KMS-11 (cell line): ENCODE measurements around the gene TOR1AIP2.

Source experiments
- H2AFZ ChIP-seq: fragments of 200-600 bp; sonication (generic); 2 replicates; pipeline ENCODE4 v1.6.1; 2016; ENCODE audit warnings: antibody characterized with exemption, mixed run types, low read depth
- H3K27ac ChIP-seq: fragments of 200-600 bp; sonication (generic); 2 replicates; pipeline ENCODE4 v1.6.1; 2016; ENCODE audit warnings: mild to moderate bottlenecking, mixed run types
- H3K27me3 ChIP-seq: fragments of 200-600 bp; sonication (generic); 2 replicates; pipeline ENCODE4 v1.6.1; 2017; ENCODE audit warnings: mild to moderate bottlenecking, low read depth, mixed run types, moderate library complexity; ENCODE audit not compliant: insufficient read depth
- H3K36me3 ChIP-seq: fragments of 200-600 bp; sonication (generic); 2 replicates; pipeline ENCODE4 v1.6.1; 2017; ENCODE audit warnings: mild to moderate bottlenecking, mixed run types; ENCODE audit not compliant: insufficient read depth
- H3K4me1 ChIP-seq: fragments of 200-600 bp; sonication (generic); 2 replicates; pipeline ENCODE4 v1.6.1; 2016; ENCODE audit warnings: mild to moderate bottlenecking, low read depth, mixed run types; ENCODE audit not compliant: poor library complexity, severe bottlenecking
- H3K4me2 ChIP-seq: fragments of 200-600 bp; sonication (generic); 2 replicates; pipeline ENCODE4 v1.7.0; 2016; ENCODE audit warnings: mild to moderate bottlenecking, mixed run types
- H3K4me3 ChIP-seq: fragments of 200-600 bp; sonication (generic); IDR thresholded peaks from 2 replicates; pipeline ENCODE4 v1.6.1; 2017; ENCODE audit warnings: low read depth, low read length, mixed read lengths; ENCODE audit not compliant: insufficient read depth
- H3K79me2 ChIP-seq: fragments of 200-600 bp; sonication (generic); 2 replicates; pipeline ENCODE4 v1.6.1; 2016; ENCODE audit warnings: low read depth, mixed run types; ENCODE audit not compliant: insufficient read depth
- H3K9ac ChIP-seq: fragments of 200-600 bp; sonication (generic); 2 replicates; pipeline ENCODE4 v1.6.1; 2016; ENCODE audit warnings: mild to moderate bottlenecking, mixed run types
- H4K20me1 ChIP-seq: fragments of 200-600 bp; sonication (generic); 2 replicates; pipeline ENCODE4 v1.6.1; 2016; ENCODE audit warnings: mild to moderate bottlenecking, mixed run types; ENCODE audit not compliant: insufficient read depth
- CTCF ChIP-seq: fragments of 200-600 bp; sonication (generic); conservative IDR thresholded peaks from 2 replicates; pipeline ENCODE4 v1.6.1; 2017; ENCODE audit warnings: low read depth, mild to moderate bottlenecking, antibody characterized with exemption, low read length, moderate library complexity, mixed read lengths

Gene TOR1AIP2

GRCh38 chr1:179924268-179924667, 46.7 kb upstream of the TOR1AIP2 start:
- Histone ChIP-seq H3K27me3 (no peaks in the 10 kb centered on the region), H3K27ac (no peak overlapping the region), H4K20me1 (no peaks in the 10 kb centered on the region), H3K9ac (no peak overlapping the region), H3K4me1 (no peaks in the 10 kb centered on the region), H2AFZ (no peak overlapping the region), H3K4me2 (no peak overlapping the region), H3K79me2 (no peaks in the 10 kb centered on the region), H3K36me3 (no peaks in the 10 kb centered on the region), H3K4me3 (no peak overlapping the region)
- no peak for TF ChIP-seq CTCF

DNA sequence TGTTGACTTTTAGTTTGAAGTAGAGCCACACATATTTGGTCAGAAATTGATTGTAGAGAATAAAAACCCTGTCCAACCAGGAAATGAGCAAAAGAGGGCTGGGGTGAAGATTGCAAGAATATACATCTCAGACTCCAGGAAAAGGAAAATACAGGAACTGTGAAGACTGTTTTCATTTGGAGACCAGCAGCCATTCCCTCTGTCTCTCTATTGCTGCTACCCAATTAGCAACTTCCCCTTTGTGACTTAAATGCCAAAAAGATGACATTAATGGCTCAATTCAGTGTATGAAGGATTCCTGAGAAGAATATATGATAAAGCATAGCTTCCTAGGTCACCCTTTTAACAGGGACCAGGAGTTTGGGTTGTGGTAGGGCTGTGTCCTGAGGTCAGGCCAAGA, 45.4 kb upstream of the TOR1AIP2 start:
- Histone ChIP-seq H4K20me1 (no peaks in the 10 kb centered on the region), H2AFZ (no peak overlapping the region), H3K79me2 (no peaks in the 10 kb centered on the region), H3K27ac (no peak overlapping the region), H3K4me1 (no peaks in the 10 kb centered on the region), H3K4me2 (no peak overlapping the region), H3K4me3 (no peak overlapping the region), H3K9ac (no peak overlapping the region), H3K27me3 (no peaks in the 10 kb centered on the region), H3K36me3 (no peaks in the 10 kb centered on the region)
- TF ChIP-seq CTCF, result no peak

DNA sequence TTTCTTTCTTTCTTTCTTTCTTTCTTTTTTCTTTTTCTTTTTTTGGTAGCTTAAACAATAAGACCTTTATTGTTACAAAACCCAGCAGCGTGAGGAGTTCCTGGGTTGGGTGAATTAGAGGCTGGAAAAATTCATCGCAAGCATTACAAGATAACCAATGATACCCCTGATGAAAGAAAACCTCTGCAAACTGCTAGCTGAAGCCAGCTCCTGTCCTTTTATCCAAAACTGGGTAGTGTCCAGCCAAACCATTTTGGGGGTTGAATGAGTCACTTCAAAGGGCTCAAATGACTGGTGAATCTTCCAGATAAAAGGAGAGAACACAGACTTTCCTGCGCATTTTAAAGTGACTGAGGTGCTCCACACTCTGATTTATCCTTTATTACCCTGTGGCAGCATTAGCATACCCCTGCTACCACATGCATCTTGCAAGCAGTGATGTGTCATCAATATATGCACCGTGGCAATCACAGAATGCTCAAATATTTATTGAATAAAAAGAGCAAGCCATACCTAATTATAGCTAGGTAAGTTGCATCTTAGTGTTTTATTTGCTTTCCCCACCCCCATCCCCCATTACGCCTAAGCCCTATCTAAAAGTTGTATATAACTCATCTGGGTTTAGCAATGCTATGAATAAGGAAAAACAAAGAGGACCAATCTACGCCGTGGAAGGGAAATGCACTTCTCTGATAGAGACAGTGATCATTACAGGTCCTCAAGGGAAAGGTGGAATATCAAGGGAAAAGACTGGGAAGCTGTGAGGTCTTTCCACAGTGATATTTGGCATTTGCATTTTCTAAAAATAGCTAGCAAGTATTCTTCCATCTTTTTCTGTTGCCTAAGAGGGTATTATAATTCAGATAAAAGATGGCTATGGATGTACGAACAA, 44.6 kb upstream of the TOR1AIP2 start:
- Histone ChIP-seq H4K20me1 (no peaks in the 10 kb centered on the region), H3K4me1 (no peaks in the 10 kb centered on the region), H3K27ac (no peak overlapping the region), H3K9ac (no peak overlapping the region), H3K79me2 (no peaks in the 10 kb centered on the region), H3K27me3 (no peaks in the 10 kb centered on the region), H3K4me3 (no peak overlapping the region), H3K36me3 (no peaks in the 10 kb centered on the region), H2AFZ (no peak overlapping the region), H3K4me2 (no peak overlapping the region)
- TF ChIP-seq CTCF, result no peak

DNA sequence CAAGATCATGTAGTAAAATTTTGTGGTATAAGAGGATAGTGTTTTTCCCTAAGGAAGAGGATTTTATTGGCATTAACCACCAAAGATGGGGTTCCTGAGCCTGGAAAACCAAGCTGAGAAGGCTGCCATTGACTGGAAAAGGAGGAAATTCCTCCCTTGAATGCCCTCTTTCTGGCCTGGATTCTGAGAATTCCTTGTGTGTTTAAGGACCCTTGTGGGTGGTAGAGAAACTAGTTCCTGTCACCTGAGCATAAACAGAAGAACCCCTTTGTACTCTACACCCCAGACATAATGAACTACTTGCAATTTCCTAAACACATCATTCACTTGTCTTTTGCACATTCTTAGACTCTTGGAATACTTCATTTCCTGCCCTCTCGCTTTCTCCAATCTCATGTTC, 43.9 kb upstream of the TOR1AIP2 start:
- Histone ChIP-seq H2AFZ (no peak overlapping the region), H3K4me2 (no peak overlapping the region), H3K4me3 (no peak overlapping the region), H3K27me3 (no peaks in the 10 kb centered on the region), H3K4me1 (no peaks in the 10 kb centered on the region), H3K27ac (no peak overlapping the region), H3K79me2 (no peaks in the 10 kb centered on the region), H3K36me3 (no peaks in the 10 kb centered on the region), H4K20me1 (no peaks in the 10 kb centered on the region), H3K9ac (no peak overlapping the region)
- no peak for TF ChIP-seq CTCF
